BJ (cell line): ENCODE measurements around the gene TRMU. TPM values are rescaled to one million over a fixed set of nuclear protein-coding genes. Genes with fewer than 3 reads are reported as not detected.
"Not testable (repeated sequence)": the region's sequence is repeated elsewhere in the genome, so short reads cannot be mapped to it uniquely, and the experiment has no call there.

Experiments
- CTCF ChIA-PET: fragments of 350-600 bp; formaldehyde crosslinking; extraction: SDS; loops from one replicate; lab custom pipeline; 2021; ENCODE audit warnings: antibody characterized with exemption, inconsistent platforms; lab: Yijun Ruan, JAX
- POLR2A ChIA-PET: fragments of 300-600 bp; sonication (Branson Sonifier 250); formaldehyde crosslinking; extraction: SDS; loops from one replicate; lab custom pipeline; 2021; ENCODE audit warnings: antibody characterized with exemption; lab: Charles Lee
- DNase-seq: peaks from one replicate; pipeline ENCODE4 v3.0.0-alpha.2; 2011; ENCODE audit warnings: low read depth
- H3K27me3 ChIP-seq: 2 replicates; pipeline ENCODE4 v1.6.0; 2011; ENCODE audit warnings: low read length; ENCODE audit not compliant: control insufficient read depth, insufficient read depth
- H3K36me3 ChIP-seq: 2 replicates; pipeline ENCODE4 v1.5.1; 2011; ENCODE audit warnings: low read length; ENCODE audit not compliant: control insufficient read depth, insufficient read depth
- H3K4me3 ChIP-seq: 2 replicates; pipeline ENCODE4 v1.5.1; 2011; ENCODE audit warnings: low read depth, mild to moderate bottlenecking, control low read depth, low read length
- CTCF ChIP-seq: IDR thresholded peaks from 2 replicates; pipeline ENCODE4 v1.5.1; 2011; ENCODE audit warnings: low read depth, mild to moderate bottlenecking, control low read depth, inconsistent platforms, low read length, moderate library complexity; ENCODE audit not compliant: insufficient read depth
- polyA plus RNA-seq: library from polyadenylated mRNA; depleted of rRNA; stranded (reverse); fragments of >200 nt; gene quantifications from 2 replicates; pipeline ENCODE4 v1.2.3, GENCODE V29; 2011

TRMU gene
- polyA plus RNA-seq, 1 experiment = 25.2 TPM

- no peak for DNase-seq
- H3K27me3 ChIP-seq = no peaks in the 10 kb centered on the region
- POLR2A ChIA-PET = no interaction called here
- CTCF ChIA-PET = interaction anchor here (1.6 kb wide), 1 partner anchor 24 kb away, joined by 12 read pairs; no protein-coding TSS in a partner anchor
- no peak overlapping the region for H3K4me3 ChIP-seq
- TF ChIP-seq CTCF = no peak
- no peaks in the 10 kb centered on the region for H3K36me3 ChIP-seq
Observed at GRCh38 chr22:46391486-46392136, 56.1 kb downstream of the TRMU start.

- Histone ChIP-seq H3K36me3 (no peaks in the 10 kb centered on the region), H3K4me3 (no peak overlapping the region), H3K27me3 (no peaks in the 10 kb centered on the region)
- no peak for DNase-seq
- no peak for TF ChIP-seq CTCF
- ChIA-PET POLR2A (no interaction called here), CTCF (interaction anchor here (0.7 kb wide), 2 partner anchors 10 to 24 kb away, joined by 3 to 4 read pairs; no protein-coding TSS in a partner anchor)
Observed at GRCh38 chr22:46392137-46392844, 56.8 kb downstream of the TRMU start.

- ChIA-PET POLR2A (interaction anchor here (0.6 kb wide), 1 partner anchor 28 kb away, joined by 3 read pairs; no protein-coding TSS in a partner anchor), CTCF (no interaction called here)
- DNase-seq = no peak
- Histone ChIP-seq H3K4me3 (no peak overlapping the region), H3K36me3 (no peaks in the 10 kb centered on the region), H3K27me3 (no peaks in the 10 kb centered on the region)
- no peak for TF ChIP-seq CTCF
Observed at GRCh38 chr22:46393873-46394272, 58.4 kb downstream of the TRMU start.

- DNase-seq = no peak
- H3K36me3 ChIP-seq = no peaks in the 10 kb centered on the region
- ChIA-PET POLR2A (no interaction called here), CTCF (no interaction called here)
- no peaks in the 10 kb centered on the region for H3K27me3 ChIP-seq
- H3K4me3 ChIP-seq = no peak overlapping the region
- no peak for TF ChIP-seq CTCF
Observed at GRCh38 chr22:46394622-46395021, 59.1 kb downstream of the TRMU start.

- ChIA-PET CTCF (no interaction called here), POLR2A (no interaction called here)
- Histone ChIP-seq H3K27me3 (no peaks in the 10 kb centered on the region), H3K36me3 (no peaks in the 10 kb centered on the region), H3K4me3 (no peak overlapping the region)
- no peak for TF ChIP-seq CTCF
- DNase-seq = no peak
Observed at GRCh38 chr22:46395145-46395544, 59.6 kb downstream of the TRMU start.

GRCh38 chr22:46397049-46397448 lies 61.5 kb downstream of the TRMU start:
- H3K27me3 ChIP-seq = not testable (repeated sequence)

More at GRCh38 chr22:46397049-46397448, 61.5 kb downstream of the TRMU start:
- H3K4me3 ChIP-seq, DNase-seq, H3K36me3 ChIP-seq, POLR2A ChIA-PET: not testable (repeated sequence)
- CTCF ChIA-PET = interaction anchor here (1.0 kb wide), 1 partner anchor 150 kb away, joined by 3 read pairs; no protein-coding TSS in a partner anchor
